Measurements from ENCODE around the gene SUN1.
A peak's percentile ranks its signal among the peaks of the same experiment; 100 is the strongest.

The SUN1 gene

DNA sequence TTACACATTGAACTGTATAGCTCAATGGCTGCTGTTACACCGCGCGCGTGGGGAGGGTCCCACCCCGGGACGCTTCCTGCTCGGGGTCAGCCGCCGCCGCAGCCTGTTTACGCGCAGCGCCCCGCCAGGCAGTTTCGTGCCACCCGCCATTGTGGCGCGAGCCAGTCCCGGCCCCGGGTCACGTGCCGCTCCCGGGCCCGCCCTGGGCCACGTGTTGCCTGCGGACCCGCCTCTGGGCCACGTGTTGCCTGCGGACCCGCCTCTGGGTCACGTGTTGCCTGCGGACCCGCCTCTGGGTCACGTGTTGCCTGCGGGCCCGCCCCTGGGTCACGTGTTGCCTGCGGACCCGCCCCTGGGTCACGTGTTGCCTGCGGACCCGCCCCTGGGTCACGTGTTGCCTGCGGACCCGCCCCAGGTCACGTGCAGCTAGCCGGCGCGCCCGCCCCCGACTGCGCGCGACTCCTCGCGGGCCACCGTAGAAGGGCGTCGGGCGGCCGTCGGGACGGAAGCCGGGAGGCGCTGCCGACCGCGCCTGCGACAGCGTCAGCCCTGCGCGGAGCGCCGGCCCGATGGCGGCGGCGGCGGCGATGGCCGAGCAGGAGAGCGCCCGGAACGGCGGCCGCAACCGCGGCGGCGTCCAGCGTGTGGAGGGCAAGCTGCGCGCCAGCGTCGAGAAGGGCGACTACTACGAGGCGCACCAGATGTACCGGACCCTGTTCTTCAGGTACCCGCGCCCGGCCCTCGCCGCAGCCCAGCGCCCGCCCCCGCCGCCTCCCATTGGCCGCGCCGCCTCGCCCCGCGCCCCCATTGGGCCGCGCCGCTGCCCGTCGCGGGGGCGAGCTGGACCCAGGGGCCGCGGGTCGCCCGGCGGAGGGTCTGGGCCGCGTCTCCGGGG, 44.0 kb downstream of the SUN1 start, which contains the start of gene GET4:
GET4 (plus strand) TSS at position 478 of the 895 bp plus-strand sequence; CDS start at position 570, 92 bp downstream.
- Histone ChIP-seq H3F3A (ENCODE audit: insufficient read depth, low read length) (0 out of 2 replicates have a peak, but pooled peaks cover 8% of the 10 kb centered on the region), H3K4me3 (ENCODE audit: low read length) (peak within 1 kb of the TSS; percentile 70), H3K9me2 (replicated peaks; ENCODE audit: insufficient read depth, low read length) (no peaks in the 10 kb centered on the region), H3K79me2 (ENCODE audit: low read length) (peaks cover 46% of the 10 kb centered on the region), H2AFZ (ENCODE audit: low read length) (peak within 1 kb of the TSS; percentile 61; the same call in 1 of the 2 replicates), H3K4me2 (ENCODE audit: low read depth, low read length) (peak within 1 kb of the TSS; percentile 45; the same call in 1 of the 2 replicates), H3K9me3 (replicated peaks; ENCODE audit: insufficient read depth, low read length) (no peaks in the 10 kb centered on the region), H3K36me3 (replicated peaks; ENCODE audit: insufficient read depth, low read length) (no peaks in the 10 kb centered on the region), H3K27ac (ENCODE audit: low read length) (peak within 1 kb of the TSS; percentile 48; the same call in 1 of the 2 replicates), H3K9ac (ENCODE audit: low read length) (peak within 1 kb of the TSS; percentile 81), H3K27me3 (replicated peaks; ENCODE audit: insufficient read depth, low read length) (no peaks in the 10 kb centered on the region), H4K20me1 (ENCODE audit: insufficient read depth, low read length) (no peaks in the 10 kb centered on the region), H3K4me1 (ENCODE audit: low read length) (0 out of 2 replicates have a peak, but pooled peaks cover 5% of the 10 kb centered on the region)
- TF ChIP-seq CTCF (IDR thresholded peaks at IDR 0.05; ENCODE audit: low read length), result peak; percentile 31
- TF ChIP-seq EZH2 (optimal IDR thresholded peaks at IDR 0.05; ENCODE audit: low read depth, low read length), result no peak
- peak; percentile 95 for DNase-seq

DNA sequence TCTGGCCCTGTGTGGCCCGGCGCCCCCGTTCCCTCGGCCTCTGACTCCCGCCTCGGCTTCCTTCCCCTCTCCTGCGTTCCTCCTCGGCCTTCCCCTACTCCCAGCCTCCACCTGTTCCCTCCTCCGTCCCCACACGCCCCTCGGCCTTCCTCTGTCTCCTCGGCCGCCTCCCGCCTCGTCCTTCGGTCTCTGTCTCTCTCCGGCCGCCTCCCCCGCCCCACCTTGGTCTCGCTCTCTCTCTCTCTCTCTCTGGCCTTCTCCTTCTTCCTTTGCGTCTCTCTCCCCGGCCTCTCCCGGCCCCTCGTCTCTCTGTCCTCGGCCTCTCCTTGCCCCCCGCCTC, 44.7 kb downstream of the SUN1 start:
- Histone ChIP-seq H3K9me2 (replicated peaks; ENCODE audit: insufficient read depth, low read length) (no peaks in the 10 kb centered on the region), H2AFZ (ENCODE audit: low read length) (0 out of 2 replicates have a peak overlapping the region, but pooled peaks have one; percentile 38), H3F3A (ENCODE audit: insufficient read depth, low read length) (0 out of 2 replicates have a peak, but pooled peaks cover 8% of the 10 kb centered on the region), H3K4me2 (ENCODE audit: low read depth, low read length) (peak overlapping the region; percentile 13; the same call in 1 of the 2 replicates), H3K27me3 (replicated peaks; ENCODE audit: insufficient read depth, low read length) (no peaks in the 10 kb centered on the region), H3K36me3 (replicated peaks; ENCODE audit: insufficient read depth, low read length) (no peaks in the 10 kb centered on the region), H4K20me1 (ENCODE audit: insufficient read depth, low read length) (no peaks in the 10 kb centered on the region), H3K79me2 (ENCODE audit: low read length) (peaks cover 52% of the 10 kb centered on the region), H3K27ac (ENCODE audit: low read length) (peak overlapping the region; percentile 48; the same call in 1 of the 2 replicates), H3K9me3 (replicated peaks; ENCODE audit: insufficient read depth, low read length) (no peaks in the 10 kb centered on the region), H3K4me1 (ENCODE audit: low read length) (0 out of 2 replicates have a peak, but pooled peaks cover 5% of the 10 kb centered on the region), H3K4me3 (ENCODE audit: low read length) (peak overlapping the region; percentile 70), H3K9ac (ENCODE audit: low read length) (peak overlapping the region; percentile 81)
- no peak for DNase-seq
- TF ChIP-seq EZH2 (optimal IDR thresholded peaks at IDR 0.05; ENCODE audit: low read depth, low read length) (no peak), CTCF (IDR thresholded peaks at IDR 0.05; ENCODE audit: low read length) (no peak), EZH2phosphoT487 (IDR thresholded peaks at IDR 0.05; ENCODE audit: low read length) (no peak)

- no peaks in the 10 kb centered on the region for H3K9me2 ChIP-seq (replicated peaks; ENCODE audit: insufficient read depth, low read length)
- peak overlapping the region; percentile 48; the same call in 1 of the 2 replicates for H3K27ac ChIP-seq (ENCODE audit: low read length)
- TF ChIP-seq EZH2 (optimal IDR thresholded peaks at IDR 0.05; ENCODE audit: low read depth, low read length) (no peak), CTCF (IDR thresholded peaks at IDR 0.05; ENCODE audit: low read length) (no peak), EZH2phosphoT487 (IDR thresholded peaks at IDR 0.05; ENCODE audit: low read length) (no peak)
- H2AFZ ChIP-seq (ENCODE audit: low read length), result 0 out of 2 replicates have a peak overlapping the region, but pooled peaks have one; percentile 38
- peak overlapping the region; percentile 70 for H3K4me3 ChIP-seq (ENCODE audit: low read length)
- peak overlapping the region; percentile 81 for H3K9ac ChIP-seq (ENCODE audit: low read length)
- DNase-seq, result no peak
- no peaks in the 10 kb centered on the region for H3K27me3 ChIP-seq (replicated peaks; ENCODE audit: insufficient read depth, low read length)
- H3K4me1 ChIP-seq (ENCODE audit: low read length), result 0 out of 2 replicates have a peak, but pooled peaks cover 5% of the 10 kb centered on the region
- H3K9me3 ChIP-seq (replicated peaks; ENCODE audit: insufficient read depth, low read length), result no peaks in the 10 kb centered on the region
- peaks cover 58% of the 10 kb centered on the region for H3K79me2 ChIP-seq (ENCODE audit: low read length)
- 0 out of 2 replicates have a peak, but pooled peaks cover 8% of the 10 kb centered on the region for H3F3A ChIP-seq (ENCODE audit: insufficient read depth, low read length)
- no peaks in the 10 kb centered on the region for H3K36me3 ChIP-seq (replicated peaks; ENCODE audit: insufficient read depth, low read length)
- H4K20me1 ChIP-seq (ENCODE audit: insufficient read depth, low read length), result no peaks in the 10 kb centered on the region
- peak overlapping the region; percentile 94 for H3K4me2 ChIP-seq (ENCODE audit: low read depth, low read length)
Measured at GRCh38 chr7:877312-878232, 45.3 kb downstream of the SUN1 start.
